Activated CD4-positive, alpha-beta T cell treated with anti-CD3 and anti-CD28 coated beads, Interleukin-2, amount 50 U/mL, for 16 hours (primary cell): ENCODE results near the gene SCD5.

Source experiments
- DNase-seq: peaks from one replicate; pipeline ENCODE4 v3.0.0-alpha.2; 2020

SCD5 gene

GRCh38 chr4:82623121-82623683 is 175.4 kb downstream of the SCD5 start:
- no peak for DNase-seq

- DNase-seq, result no peak
These were observed 177.3 kb downstream of the SCD5 start for GRCh38 chr4:82621251-82621650.

GRCh38 chr4:82620126-82620735 is 178.4 kb downstream of the SCD5 start:
- DNase-seq, result no peak

GRCh38 chr4:82618103-82618720 is 180.4 kb downstream of the SCD5 start:
- DNase-seq, result no peak

GRCh38 chr4:82614838-82615449 is 183.7 kb downstream of the SCD5 start:
- no peak for DNase-seq

- DNase-seq, result no peak
These were observed 185.5 kb downstream of the SCD5 start for GRCh38 chr4:82613121-82613520.

- no peak for DNase-seq
These were observed 186.6 kb downstream of the SCD5 start for GRCh38 chr4:82611982-82612381.

- no peak for DNase-seq
These were observed 187.1 kb downstream of the SCD5 start for GRCh38 chr4:82611527-82611926.

GRCh38 chr4:82610041-82610440 is 188.6 kb downstream of the SCD5 start:
- no peak for DNase-seq

- DNase-seq, result no peak
These were observed 192.0 kb downstream of the SCD5 start for GRCh38 chr4:82606622-82607021.

GRCh38 chr4:82604522-82604921 is 194.1 kb downstream of the SCD5 start:
- no peak for DNase-seq

- DNase-seq, result no peak
These were observed 197.2 kb downstream of the SCD5 start for GRCh38 chr4:82601242-82602015.

GRCh38 chr4:82599336-82599735 is 199.3 kb downstream of the SCD5 start:
- peak; percentile 8 for DNase-seq

- no peak for DNase-seq
These were observed 204.1 kb downstream of the SCD5 start for GRCh38 chr4:82594456-82594855.

GRCh38 chr4:82593411-82593810 is 205.2 kb downstream of the SCD5 start:
- DNase-seq, result no peak

GRCh38 chr4:82592639-82593038 is 206.0 kb downstream of the SCD5 start:
- no peak for DNase-seq

- DNase-seq, result no peak
These were observed 207.0 kb downstream of the SCD5 start for GRCh38 chr4:82591592-82591991.

- DNase-seq, result no peak
These were observed 208.8 kb downstream of the SCD5 start for GRCh38 chr4:82589756-82590155.

- DNase-seq, result no peak
These were observed 209.8 kb downstream of the SCD5 start for GRCh38 chr4:82588771-82589270.

GRCh38 chr4:82587826-82588540 is 210.6 kb downstream of the SCD5 start:
- DNase-seq, result no peak

- no peak for DNase-seq
These were observed 212.7 kb downstream of the SCD5 start for GRCh38 chr4:82585690-82586435.

GRCh38 chr4:82584931-82585330 is 213.7 kb downstream of the SCD5 start:
- no peak for DNase-seq
